Neural progenitor cell (in vitro differentiated cells): ENCODE measurements around the gene RUSF1. TPM values are rescaled to one million over a fixed set of nuclear protein-coding genes. Genes with fewer than 3 reads are reported as not detected.
"Not testable (repeated sequence)": the region's sequence is repeated elsewhere in the genome, so short reads cannot be mapped to it uniquely, and the experiment has no call there.

Experiments
- DNase-seq: peaks from one replicate; pipeline ENCODE4 v3.0.0-alpha.2; 2016; ENCODE audit warnings: low spot score
- H2AFZ ChIP-seq: fragments of 200-600 bp; sonication (generic); replicated peaks from 2 replicates; pipeline ENCODE4 v1.6.1; 2016; ENCODE audit warnings: antibody characterized with exemption
- H3F3A ChIP-seq: fragments of 200-600 bp; sonication (generic); 2 replicates; pipeline ENCODE4 v1.6.1; 2016; ENCODE audit warnings: antibody characterized with exemption, low read depth
- H3K27ac ChIP-seq: fragments of 200-600 bp; sonication (generic); 2 replicates; pipeline ENCODE4 v1.5.1; 2016; ENCODE audit warnings: mild to moderate bottlenecking
- H3K27me3 ChIP-seq: fragments of 200-600 bp; sonication (generic); 2 replicates; pipeline ENCODE4 v1.6.1; 2016; ENCODE audit warnings: mild to moderate bottlenecking, moderate library complexity
- H3K36me3 ChIP-seq: fragments of 200-600 bp; sonication (generic); 2 replicates; pipeline ENCODE4 v1.5.1; 2016
- H3K4me1 ChIP-seq: fragments of 200-600 bp; sonication (generic); 2 replicates; pipeline ENCODE4 v1.6.1; 2016; ENCODE audit warnings: mixed run types
- H3K4me2 ChIP-seq: fragments of 200-600 bp; sonication (generic); 2 replicates; pipeline ENCODE4 v1.6.1; 2016
- H3K4me3 ChIP-seq: fragments of 200-600 bp; sonication (generic); 2 replicates; pipeline ENCODE4 v1.5.1; 2016
- H3K79me2 ChIP-seq: fragments of 200-600 bp; sonication (generic); 2 replicates; pipeline ENCODE4 v1.6.1; 2016; ENCODE audit warnings: low read depth
- H3K9ac ChIP-seq: fragments of 200-600 bp; sonication (generic); 2 replicates; pipeline ENCODE4 v1.6.1; 2016
- H3K9me3 ChIP-seq: fragments of 200-600 bp; sonication (generic); 2 replicates; pipeline ENCODE4 v1.5.1; 2016; ENCODE audit warnings: low read depth
- H4K20me1 ChIP-seq: fragments of 200-600 bp; sonication (generic); 2 replicates; pipeline ENCODE4 v1.6.1; 2016; ENCODE audit warnings: low read depth
- H3K27ac Mint-ChIP-seq: 3 replicates; pipeline ENCODE4 v1.8.0; 2021; ENCODE audit warnings: mixed read lengths
- H3K27me3 Mint-ChIP-seq: 2 replicates; pipeline ENCODE4 v1.8.0; 2022; ENCODE audit warnings: low read depth, mild to moderate bottlenecking, inconsistent platforms, moderate library complexity, mixed read lengths; ENCODE audit not compliant: insufficient read depth
- H3K36me3 Mint-ChIP-seq: 3 replicates; pipeline ENCODE4 v1.8.0; 2021; ENCODE audit warnings: mixed read lengths
- H3K4me1 Mint-ChIP-seq: 3 replicates; pipeline ENCODE4 v1.8.0; 2021; ENCODE audit warnings: mixed read lengths
- H3K4me3 Mint-ChIP-seq: 3 replicates; pipeline ENCODE4 v1.8.0; 2021; ENCODE audit warnings: mild to moderate bottlenecking, moderate library complexity, mixed read lengths
- H3K9me3 Mint-ChIP-seq: 3 replicates; pipeline ENCODE4 v1.8.0; 2020; ENCODE audit warnings: mixed read lengths
- EZH2 ChIP-seq: fragments of 200-600 bp; sonication (generic); IDR thresholded peaks from 2 replicates; pipeline ENCODE4 v1.6.1; 2017; ENCODE audit warnings: antibody characterized with exemption, mild to moderate bottlenecking, moderate library complexity
- EZH2phosphoT487 ChIP-seq: fragments of 200-600 bp; sonication (generic); IDR thresholded peaks from 2 replicates; pipeline ENCODE4 v1.6.1; 2017; ENCODE audit warnings: antibody characterized with exemption
- total RNA-seq: library from RNA; depleted of rRNA; stranded (reverse); fragments of >200 nt; gene quantifications from 2 replicates; pipeline ENCODE4 v1.2.3, GENCODE V29; 2015; ENCODE audit warnings: low replicate concordance
- TF ChIP-seq, protein P1 (sequence below): fragments of 200-600 bp; sonication (generic); IDR thresholded peaks from 2 replicates; pipeline ENCODE4 v1.5.1; 2017; ENCODE audit warnings: antibody characterized with exemption, mild to moderate bottlenecking

RUSF1 gene
- total RNA-seq, 1 donor from 2014 or later = 11.5 TPM

DNA sequence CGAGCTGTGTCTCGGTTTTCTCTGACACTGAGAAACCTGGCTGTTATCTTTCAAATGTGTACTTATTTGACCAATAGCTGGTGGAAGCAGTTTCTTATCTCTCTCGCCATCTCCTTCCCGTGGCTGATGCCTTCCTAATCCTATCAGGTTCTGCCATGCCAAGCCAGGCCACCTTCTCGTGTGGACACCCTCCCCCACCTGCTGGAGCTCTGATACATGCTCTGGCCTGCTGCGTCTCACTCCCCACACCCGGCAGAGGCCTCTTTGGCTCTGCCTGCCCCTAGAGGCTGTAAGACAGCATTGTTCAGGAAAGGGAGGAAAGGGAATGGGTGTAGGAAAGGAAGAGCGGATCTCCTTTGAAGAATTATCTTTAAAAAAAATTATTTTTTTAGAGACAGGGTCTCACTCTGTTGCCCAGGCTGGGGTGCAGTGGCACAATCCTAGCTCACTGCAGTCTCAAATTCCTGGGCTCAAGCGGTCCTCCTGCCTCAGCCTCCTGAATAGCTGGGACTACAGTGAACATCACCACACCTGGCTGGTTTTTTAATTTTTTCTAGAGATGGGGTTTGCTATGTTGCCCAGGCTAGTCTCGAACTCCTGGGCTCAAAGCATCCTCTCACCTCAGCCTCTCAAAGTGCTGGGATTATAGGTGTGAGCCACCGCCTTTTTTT is 56.4 kb downstream of the RUSF1 start:
- Mint-ChIP-seq H3K4me3 (no peak overlapping the region), H3K27me3 (peaks cover 2% of the 10 kb centered on the region)

DNA sequence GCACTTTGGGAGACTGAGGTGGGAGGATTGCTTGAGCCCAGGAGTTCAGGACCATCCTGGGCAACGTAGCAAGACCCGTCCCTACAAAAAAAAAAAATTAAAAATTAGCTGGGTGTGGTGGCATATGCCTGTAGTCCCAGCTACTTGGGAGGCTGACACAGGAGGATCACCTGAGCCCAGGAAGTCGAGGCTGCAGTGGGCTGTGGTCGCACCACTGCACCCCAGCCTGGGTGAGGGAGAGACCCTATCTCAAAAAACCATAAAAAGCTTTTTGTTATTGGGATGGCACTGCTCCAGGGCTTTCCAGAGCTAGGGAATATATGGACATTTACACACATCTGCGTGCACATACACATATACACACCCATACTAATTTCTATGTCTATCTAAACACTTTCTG is 57.0 kb downstream of the RUSF1 start:
- H2AFZ ChIP-seq = no peak overlapping the region
- H3K27ac ChIP-seq = no peak overlapping the region
- peaks cover 20% of the 10 kb centered on the region for H3K4me1 ChIP-seq
- peaks cover 24% of the 10 kb centered on the region for H3F3A ChIP-seq
- TF ChIP-seq, protein P1, sequence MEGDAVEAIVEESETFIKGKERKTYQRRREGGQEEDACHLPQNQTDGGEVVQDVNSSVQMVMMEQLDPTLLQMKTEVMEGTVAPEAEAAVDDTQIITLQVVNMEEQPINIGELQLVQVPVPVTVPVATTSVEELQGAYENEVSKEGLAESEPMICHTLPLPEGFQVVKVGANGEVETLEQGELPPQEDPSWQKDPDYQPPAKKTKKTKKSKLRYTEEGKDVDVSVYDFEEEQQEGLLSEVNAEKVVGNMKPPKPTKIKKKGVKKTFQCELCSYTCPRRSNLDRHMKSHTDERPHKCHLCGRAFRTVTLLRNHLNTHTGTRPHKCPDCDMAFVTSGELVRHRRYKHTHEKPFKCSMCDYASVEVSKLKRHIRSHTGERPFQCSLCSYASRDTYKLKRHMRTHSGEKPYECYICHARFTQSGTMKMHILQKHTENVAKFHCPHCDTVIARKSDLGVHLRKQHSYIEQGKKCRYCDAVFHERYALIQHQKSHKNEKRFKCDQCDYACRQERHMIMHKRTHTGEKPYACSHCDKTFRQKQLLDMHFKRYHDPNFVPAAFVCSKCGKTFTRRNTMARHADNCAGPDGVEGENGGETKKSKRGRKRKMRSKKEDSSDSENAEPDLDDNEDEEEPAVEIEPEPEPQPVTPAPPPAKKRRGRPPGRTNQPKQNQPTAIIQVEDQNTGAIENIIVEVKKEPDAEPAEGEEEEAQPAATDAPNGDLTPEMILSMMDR = no peak
- TF ChIP-seq EZH2 = no peak
- no peak for TF ChIP-seq EZH2phosphoT487
- H3K9me3 ChIP-seq = no peaks in the 10 kb centered on the region
- no peak overlapping the region for H3K4me3 ChIP-seq
- H3K27me3 ChIP-seq = no peaks in the 10 kb centered on the region
- H3K36me3 Mint-ChIP-seq = no peaks in the 10 kb centered on the region
- peaks cover 2% of the 10 kb centered on the region for H3K27me3 Mint-ChIP-seq
- H3K9ac ChIP-seq = no peak overlapping the region
- H3K4me3 Mint-ChIP-seq = no peak overlapping the region
- peak overlapping the region; percentile 87 for H3K27ac Mint-ChIP-seq
- no peaks in the 10 kb centered on the region for H3K9me3 Mint-ChIP-seq
- peaks cover 13% of the 10 kb centered on the region for H3K79me2 ChIP-seq
- H3K36me3 ChIP-seq = no peaks in the 10 kb centered on the region
- H4K20me1 ChIP-seq = peaks cover 36% of the 10 kb centered on the region
- no peak for DNase-seq
- peaks cover 38% of the 10 kb centered on the region for H3K4me1 Mint-ChIP-seq
- H3K4me2 ChIP-seq = peak overlapping the region; percentile 32

More for the DNA sequence above, 56.4 kb downstream of the RUSF1 start:
- peaks cover 20% of the 10 kb centered on the region for H3K4me1 ChIP-seq
- peaks cover 17% of the 10 kb centered on the region for H3K79me2 ChIP-seq
- no peak overlapping the region for H3K27ac ChIP-seq
- H3K9ac ChIP-seq = no peak overlapping the region
- H3F3A ChIP-seq = peaks cover 24% of the 10 kb centered on the region
- DNase-seq = peak; percentile 79
- peaks cover 38% of the 10 kb centered on the region for H3K4me1 Mint-ChIP-seq
- H3K4me3 ChIP-seq = no peak overlapping the region
- no peaks in the 10 kb centered on the region for H3K9me3 Mint-ChIP-seq
- no peaks in the 10 kb centered on the region for H3K36me3 Mint-ChIP-seq
- TF ChIP-seq, protein P1 = peak; percentile 65
- no peak for TF ChIP-seq EZH2
- peak overlapping the region; percentile 87 for H3K27ac Mint-ChIP-seq
- H3K9me3 ChIP-seq = no peaks in the 10 kb centered on the region
- H2AFZ ChIP-seq = no peak overlapping the region
- H3K4me2 ChIP-seq = peak overlapping the region; percentile 32
- no peaks in the 10 kb centered on the region for H3K36me3 ChIP-seq
- no peaks in the 10 kb centered on the region for H3K27me3 ChIP-seq
- H4K20me1 ChIP-seq = peaks cover 42% of the 10 kb centered on the region

DNA sequence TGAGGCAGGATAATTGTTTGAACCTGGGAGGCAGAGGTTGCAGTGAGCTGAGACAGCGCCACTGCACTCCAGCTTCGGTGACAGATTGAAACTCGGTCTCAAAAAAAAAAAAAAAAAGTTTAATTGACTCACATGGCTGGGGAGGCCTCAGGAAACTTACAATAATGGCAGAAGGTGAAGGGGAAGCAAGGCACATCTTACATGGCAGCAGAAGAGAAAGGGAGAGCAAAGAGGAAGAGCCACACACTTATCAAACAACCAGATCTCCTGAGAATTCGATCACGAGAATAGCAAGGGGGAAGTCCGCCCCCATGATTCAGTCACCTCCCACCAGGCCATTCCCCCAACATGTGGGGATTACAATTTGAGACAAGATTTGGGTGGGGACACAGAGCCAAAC is 62.3 kb downstream of the RUSF1 start:
- H3K79me2 ChIP-seq, H3K4me2 ChIP-seq, H3K4me3 ChIP-seq, H3F3A ChIP-seq, H3K27me3 ChIP-seq, H3K4me1 ChIP-seq, H3K4me1 Mint-ChIP-seq, H2AFZ ChIP-seq, H3K36me3 Mint-ChIP-seq, H3K4me3 Mint-ChIP-seq, H4K20me1 ChIP-seq, H3K36me3 ChIP-seq, H3K27me3 Mint-ChIP-seq, H3K27ac ChIP-seq, H3K27ac Mint-ChIP-seq, H3K9me3 ChIP-seq, DNase-seq, H3K9ac ChIP-seq, H3K9me3 Mint-ChIP-seq: not testable (repeated sequence)

DNA sequence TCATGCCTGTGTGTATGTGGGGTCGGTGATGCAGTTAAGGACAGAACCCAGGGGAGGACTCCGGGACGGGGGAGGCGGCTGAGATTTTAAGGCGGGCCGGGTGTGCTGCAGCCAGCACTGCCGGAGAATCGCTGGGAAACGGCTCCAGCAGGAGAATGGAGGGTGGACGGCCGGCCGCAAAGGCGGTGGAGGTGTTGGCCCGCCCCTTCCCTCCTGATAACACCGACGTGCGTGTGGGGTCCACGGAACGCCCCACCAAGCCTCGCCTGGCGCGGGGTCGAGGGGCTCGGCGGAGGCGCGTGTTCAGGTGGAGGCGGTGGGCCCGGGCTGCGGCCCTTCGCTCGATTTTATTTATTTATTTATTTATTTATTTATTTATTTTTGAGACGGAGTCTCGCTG is 66.2 kb downstream of the RUSF1 start:
- H4K20me1 ChIP-seq = no peaks in the 10 kb centered on the region
- H3F3A ChIP-seq = peaks cover 6% of the 10 kb centered on the region
- no peaks in the 10 kb centered on the region for H3K9me3 ChIP-seq
- peak overlapping the region; percentile 63 for H3K4me3 ChIP-seq
- no peak for DNase-seq
- Mint-ChIP-seq H3K27ac (peak overlapping the region; percentile 91), H3K36me3 (no peaks in the 10 kb centered on the region), H3K9me3 (no peaks in the 10 kb centered on the region), H3K4me3 (peak overlapping the region; percentile 83), H3K4me1 (peaks cover 3% of the 10 kb centered on the region), H3K27me3 (peaks cover 7% of the 10 kb centered on the region)
- no peak overlapping the region for H3K9ac ChIP-seq
- no peaks in the 10 kb centered on the region for H3K79me2 ChIP-seq
- no peak overlapping the region for H2AFZ ChIP-seq
- no peaks in the 10 kb centered on the region for H3K4me1 ChIP-seq
- H3K27me3 ChIP-seq = no peaks in the 10 kb centered on the region
- H3K4me2 ChIP-seq = peak overlapping the region; percentile 73
- no peaks in the 10 kb centered on the region for H3K36me3 ChIP-seq
- H3K27ac ChIP-seq = no peak overlapping the region
- TF ChIP-seq, protein P1 = no peak
- TF ChIP-seq EZH2 (no peak), EZH2phosphoT487 (no peak)
